IMR-90 (cell line): ENCODE measurements around the gene TUBA3C. TPM values are rescaled to one million over a fixed set of nuclear protein-coding genes. Genes with fewer than 3 reads are reported as not detected.

Experiments
- ATAC-seq: fragments of 200-7000 bp; cut with Tn5 transposase; 2 replicates; pipeline ENCODE4 v1.9.1; 2020; ENCODE audit warnings: low read depth, mild to moderate bottlenecking, moderate library complexity
- BruUV-seq: library from RNA; stranded (reverse); fragments of 400-500 nt; replicated peaks from 2 replicates; lab custom pipeline; 2021; lab: Mats Ljungman, UMichigan
- CTCF ChIA-PET: fragments of 300-600 bp; formaldehyde crosslinking; extraction: SDS; loops from one replicate; lab custom pipeline; 2021; ENCODE audit warnings: antibody characterized with exemption; lab: Yijun Ruan, JAX
- POLR2A ChIA-PET: fragments of 300-600 bp; sonication (Branson Sonifier 250); formaldehyde crosslinking; loops from one replicate; lab custom pipeline; 2022; ENCODE audit warnings: antibody characterized with exemption; ENCODE audit not compliant: unreplicated experiment; lab: Charles Lee
- DNase-seq: peaks from one replicate; pipeline ENCODE4 v3.0.0; 2013
- H2AFZ ChIP-seq: replicated peaks from 2 replicates; pipeline ENCODE3; 2013; ENCODE audit warnings: low read length, mild to moderate bottlenecking; ENCODE audit not compliant: poor library complexity
- H2AK5ac ChIP-seq: 2 replicates; pipeline ENCODE4 v1.6.1; 2013; ENCODE audit warnings: low read depth, low read length, inconsistent platforms
- H2AK9ac ChIP-seq: replicated peaks from 2 replicates; pipeline ENCODE3; 2013; ENCODE audit warnings: mild to moderate bottlenecking, low read depth, low read length, moderate library complexity; ENCODE audit not compliant: poor library complexity
- H2BK120ac ChIP-seq: 2 replicates; pipeline ENCODE4 v1.6.1; 2013; ENCODE audit warnings: low read depth, low read length, inconsistent platforms
- H2BK15ac ChIP-seq: 3 replicates; pipeline ENCODE4 v1.6.1; 2013; ENCODE audit warnings: low read depth, low read length, inconsistent platforms
- H2BK20ac ChIP-seq: 2 replicates; pipeline ENCODE4 v1.6.1; 2013; ENCODE audit warnings: low read depth, mild to moderate bottlenecking, inconsistent platforms, low read length, moderate library complexity
- H2BK5ac ChIP-seq: 2 replicates; pipeline ENCODE4 v1.6.1; 2013; ENCODE audit warnings: mild to moderate bottlenecking, low read depth, low read length, inconsistent platforms; ENCODE audit not compliant: poor library complexity, severe bottlenecking
- H3K14ac ChIP-seq: replicated peaks from 2 replicates; pipeline ENCODE4 v1.6.1; 2013; ENCODE audit warnings: low read depth, low read length, inconsistent platforms
- H3K18ac ChIP-seq: 2 replicates; pipeline ENCODE4 v1.6.1; 2013; ENCODE audit warnings: low read depth, low read length, control low read depth
- H3K23ac ChIP-seq: 2 replicates; pipeline ENCODE4 v1.6.1; 2013; ENCODE audit warnings: low read depth, low read length, inconsistent platforms
- H3K27ac ChIP-seq: 2 replicates; pipeline ENCODE4 v1.5.1; 2013; ENCODE audit warnings: mild to moderate bottlenecking, control low read depth, low read length; ENCODE audit not compliant: insufficient read depth
- H3K27me3 ChIP-seq: 2 replicates; pipeline ENCODE4 v1.6.1; 2013; ENCODE audit warnings: low read length; ENCODE audit not compliant: control insufficient read depth, insufficient read depth
- H3K36me3 ChIP-seq: 2 replicates; pipeline ENCODE4 v1.6.1; 2013; ENCODE audit warnings: low read length, mixed read lengths; ENCODE audit not compliant: control insufficient read depth, insufficient read depth
- H3K4ac ChIP-seq: 2 replicates; pipeline ENCODE4 v1.6.1; 2013; ENCODE audit warnings: low read depth, low read length, inconsistent platforms
- H3K4me1 ChIP-seq: 2 replicates; pipeline ENCODE4 v1.6.1; 2013; ENCODE audit warnings: low read length, mixed read lengths; ENCODE audit not compliant: control insufficient read depth, insufficient read depth
- H3K4me2 ChIP-seq: 2 replicates; pipeline ENCODE4 v1.6.1; 2013; ENCODE audit warnings: low read depth, mild to moderate bottlenecking, control low read depth, low read length, moderate library complexity
- H3K4me3 ChIP-seq: 2 replicates; pipeline ENCODE4 v1.5.1; 2013; ENCODE audit warnings: low read depth, mild to moderate bottlenecking, control low read depth, low read length, moderate library complexity; ENCODE audit not compliant: insufficient read depth
- H3K56ac ChIP-seq: 2 replicates; pipeline ENCODE4 v1.6.1; 2013; ENCODE audit warnings: low read length, inconsistent platforms; ENCODE audit not compliant: insufficient read depth; ENCODE audit errors: extremely low read depth
- H3K79me1 ChIP-seq, 2 experiments: 2 replicates each; pipeline ENCODE4 v1.6.1; 2013; ENCODE audit warnings: low read length in 2 of 2, inconsistent platforms in 1 of 2, low read depth in 1 of 2
- H3K9ac ChIP-seq: 2 replicates; pipeline ENCODE4 v1.6.1; 2013; ENCODE audit warnings: low read depth, low read length, control low read depth
- H3K9me1 ChIP-seq: 2 replicates; pipeline ENCODE4 v1.6.1; 2013; ENCODE audit warnings: low read length, inconsistent platforms; ENCODE audit not compliant: insufficient read depth
- H3K9me3 ChIP-seq: 2 replicates; pipeline ENCODE4 v1.6.1; 2013; ENCODE audit warnings: low read length; ENCODE audit not compliant: control insufficient read depth, insufficient read depth
- H4K20me1 ChIP-seq: 2 replicates; pipeline ENCODE4 v1.6.1; 2013; ENCODE audit warnings: low read length, inconsistent platforms; ENCODE audit not compliant: insufficient read depth
- H4K5ac ChIP-seq: 2 replicates; pipeline ENCODE4 v1.6.1; 2013; ENCODE audit warnings: mild to moderate bottlenecking, low read depth, low read length, control low read depth
- H4K8ac ChIP-seq, 2 experiments: 2 replicates each; pipeline ENCODE4 v1.6.1; 2013; ENCODE audit warnings: low read depth in 2 of 2, low read length in 2 of 2, control low read depth in 1 of 2, inconsistent platforms in 1 of 2
- H4K91ac ChIP-seq: 2 replicates; pipeline ENCODE4 v1.6.1; 2013; ENCODE audit warnings: low read depth, low read length, inconsistent platforms; ENCODE audit not compliant: insufficient read depth
- FOS ChIP-seq: fragments of 150-350 bp; IDR thresholded peaks from 2 replicates; pipeline ENCODE4 v1.6.1; 2016; ENCODE audit warnings: low read depth, low read length
- RCOR1 ChIP-seq: IDR thresholded peaks from 2 replicates; pipeline ENCODE4 v1.6.1; 2012; ENCODE audit warnings: mild to moderate bottlenecking, low read length, improper control_type of control experiment; ENCODE audit not compliant: insufficient replicate concordance
- WGBS, 2 experiments: methylation state at CpG; one replicate each; pipeline versions ENCODE4 v1.1.5 to v1.1.7; 2013; ENCODE audit warnings: missing lambda C conversion rate in 2 of 2; ENCODE audit not compliant: insufficient read length in 1 of 2; ENCODE audit errors: extremely low coverage in 2 of 2; 5-methylcytosine and 5-hydroxymethylcytosine counted together
- dilution Hi-C: fragments of 300-500 bp; cut with HindIII; formaldehyde crosslinking; loops from one replicate; pipeline ENCODE4 v1.14.3; 2018; ENCODE audit warnings: low sequenced_read_pairs; ENCODE audit not compliant: unreplicated experiment
- in situ Hi-C: fragments of 300-500 bp; cut with MboI; formaldehyde crosslinking; loops from 3 replicates; pipeline ENCODE4 v1.14.3; 2019; ENCODE audit warnings: low sequenced_read_pairs, inconsistent platforms, mixed read lengths
- intact Hi-C: fragments of 100-400 bp; cut with micrococcal nuclease; formaldehyde crosslinking; loops from 2 replicates; pipeline ENCODE4 v1.10.0; 2022
- polyA plus RNA-seq, 3 experiments: library from polyadenylated mRNA; depleted of rRNA; stranded (reverse); fragments of >200 nt; gene quantifications; 2 replicates each; pipeline ENCODE4 v1.2.3, GENCODE V29; 2012; ENCODE audit warnings: low replicate concordance in 1 of 3
- total RNA-seq: library from RNA; depleted of rRNA; stranded (reverse); fragments of >200 nt; gene quantifications from 2 replicates; pipeline ENCODE4 v1.2.3, GENCODE V29; 2012
- TF ChIP-seq, protein P1 (sequence below): conservative IDR thresholded peaks from 2 replicates; pipeline ENCODE4 v1.5.1; 2012; ENCODE audit warnings: mild to moderate bottlenecking, low read depth, low read length, improper control_type of control experiment

TUBA3C gene
- total and polyA plus RNA-seq, 2 of the 4 experiments (the other 2 are of a cell fraction), result not detected

GRCh38 chr13:19184176-19184575, 2.6 kb upstream of the TUBA3C start:
- H2BK5ac ChIP-seq, result no peak overlapping the region
- in situ Hi-C loops, result no loop called here
- WGBS, 2 experiments, result no CpG with 5 or more reads among the region's 5 CpGs
- H2AK5ac ChIP-seq, result no peak overlapping the region
- ATAC-seq, result no peak
- H3K9ac ChIP-seq, result no peak overlapping the region
- H3K56ac ChIP-seq, result no peak overlapping the region
- no peak overlapping the region for H3K23ac ChIP-seq
- no peak overlapping the region for H2BK15ac ChIP-seq
- dilution Hi-C loops, result no loop called here
- DNase-seq, result no peak
- no peak overlapping the region for H3K18ac ChIP-seq
- no peak overlapping the region for H2AFZ ChIP-seq
- H3K9me1 ChIP-seq, result no peaks in the 10 kb centered on the region
- no peak overlapping the region for H3K4me2 ChIP-seq
- no peak overlapping the region for H2BK20ac ChIP-seq
- H3K4me3 ChIP-seq, result no peak overlapping the region
- H2AK9ac ChIP-seq, result no peak overlapping the region
- H3K27ac ChIP-seq, result no peak overlapping the region
- POLR2A ChIA-PET, result no interaction called here
- H2BK120ac ChIP-seq, result no peak overlapping the region
- no peak overlapping the region for H4K8ac ChIP-seq
- no peaks in the 10 kb centered on the region for H3K27me3 ChIP-seq
- CTCF ChIA-PET, result no interaction called here
- H4K20me1 ChIP-seq, result no peaks in the 10 kb centered on the region
- H3K4ac ChIP-seq, result no peak overlapping the region
- no peak for TF ChIP-seq RCOR1
- TF ChIP-seq, protein P1, sequence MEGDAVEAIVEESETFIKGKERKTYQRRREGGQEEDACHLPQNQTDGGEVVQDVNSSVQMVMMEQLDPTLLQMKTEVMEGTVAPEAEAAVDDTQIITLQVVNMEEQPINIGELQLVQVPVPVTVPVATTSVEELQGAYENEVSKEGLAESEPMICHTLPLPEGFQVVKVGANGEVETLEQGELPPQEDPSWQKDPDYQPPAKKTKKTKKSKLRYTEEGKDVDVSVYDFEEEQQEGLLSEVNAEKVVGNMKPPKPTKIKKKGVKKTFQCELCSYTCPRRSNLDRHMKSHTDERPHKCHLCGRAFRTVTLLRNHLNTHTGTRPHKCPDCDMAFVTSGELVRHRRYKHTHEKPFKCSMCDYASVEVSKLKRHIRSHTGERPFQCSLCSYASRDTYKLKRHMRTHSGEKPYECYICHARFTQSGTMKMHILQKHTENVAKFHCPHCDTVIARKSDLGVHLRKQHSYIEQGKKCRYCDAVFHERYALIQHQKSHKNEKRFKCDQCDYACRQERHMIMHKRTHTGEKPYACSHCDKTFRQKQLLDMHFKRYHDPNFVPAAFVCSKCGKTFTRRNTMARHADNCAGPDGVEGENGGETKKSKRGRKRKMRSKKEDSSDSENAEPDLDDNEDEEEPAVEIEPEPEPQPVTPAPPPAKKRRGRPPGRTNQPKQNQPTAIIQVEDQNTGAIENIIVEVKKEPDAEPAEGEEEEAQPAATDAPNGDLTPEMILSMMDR, result no peak
- no peak for TF ChIP-seq FOS
- H3K4me1 ChIP-seq, result no peaks in the 10 kb centered on the region
- H3K9me3 ChIP-seq, result peaks cover 35% of the 10 kb centered on the region
- BruUV-seq, result no TSS peak
- no peak overlapping the region for H3K14ac ChIP-seq
- H4K5ac ChIP-seq, result no peak overlapping the region
- no peaks in the 10 kb centered on the region for H3K79me1 ChIP-seq
- intact Hi-C loops, result no loop called here
- H4K91ac ChIP-seq, result no peak overlapping the region
- no peaks in the 10 kb centered on the region for H3K36me3 ChIP-seq
